ENCODE results near the gene JUP.

JUP gene

GRCh38 chr17:41723801-41724475 is 62.6 kb downstream of the JUP start:
- no peak for DNase-seq (ENCODE audit: low spot score)

- no peak for DNase-seq (ENCODE audit: low spot score)
Measured at GRCh38 chr17:41722231-41722630, 64.3 kb downstream of the JUP start.

GRCh38 chr17:41718287-41718645 is 68.2 kb downstream of the JUP start:
- DNase-seq (ENCODE audit: low spot score) = no peak

GRCh38 chr17:41717408-41718286 is 68.9 kb downstream of the JUP start:
- no peak for DNase-seq (ENCODE audit: low spot score)

- DNase-seq (ENCODE audit: low spot score) = no peak
Measured at GRCh38 chr17:41711669-41712400, 74.7 kb downstream of the JUP start, which contains the start of gene GAST. TSS of gene GAST (plus strand) at chr17:41712331. CDS start at chr17:41715437, 3,106 bp downstream.

GRCh38 chr17:41710472-41711090 is 75.9 kb downstream of the JUP start:
- no peak for DNase-seq (ENCODE audit: low spot score)

GRCh38 chr17:41707803-41708669 is 78.5 kb downstream of the JUP start:
- DNase-seq (ENCODE audit: low spot score) = no peak

- no peak for DNase-seq (ENCODE audit: low spot score)
Measured at GRCh38 chr17:41705271-41705991, 81.1 kb downstream of the JUP start.
